Measurements from ENCODE around the gene EIF1AD. TPM values are rescaled to one million over a fixed set of nuclear protein-coding genes. Genes with fewer than 3 reads are reported as not detected.

The EIF1AD gene
- total and polyA plus RNA-seq, 9 of the 15 experiments (the other 6 are each of a cell fraction or from before 2014, with no cell fraction given), result 50.1 to 98.8 (median 58.7) TPM

- TF ChIP-seq, protein P1, sequence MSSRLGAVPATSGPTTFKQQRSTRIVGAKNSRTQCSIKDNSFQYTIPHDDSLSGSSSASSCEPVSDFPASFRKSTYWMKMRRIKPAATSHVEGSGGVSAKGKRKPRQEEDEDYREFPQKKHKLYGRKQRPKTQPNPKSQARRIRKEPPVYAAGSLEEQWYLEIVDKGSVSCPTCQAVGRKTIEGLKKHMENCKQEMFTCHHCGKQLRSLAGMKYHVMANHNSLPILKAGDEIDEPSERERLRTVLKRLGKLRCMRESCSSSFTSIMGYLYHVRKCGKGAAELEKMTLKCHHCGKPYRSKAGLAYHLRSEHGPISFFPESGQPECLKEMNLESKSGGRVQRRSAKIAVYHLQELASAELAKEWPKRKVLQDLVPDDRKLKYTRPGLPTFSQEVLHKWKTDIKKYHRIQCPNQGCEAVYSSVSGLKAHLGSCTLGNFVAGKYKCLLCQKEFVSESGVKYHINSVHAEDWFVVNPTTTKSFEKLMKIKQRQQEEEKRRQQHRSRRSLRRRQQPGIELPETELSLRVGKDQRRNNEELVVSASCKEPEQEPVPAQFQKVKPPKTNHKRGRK (tag; IDR thresholded peaks at IDR 0.05), result no peak
- TF ChIP-seq, protein P2, sequence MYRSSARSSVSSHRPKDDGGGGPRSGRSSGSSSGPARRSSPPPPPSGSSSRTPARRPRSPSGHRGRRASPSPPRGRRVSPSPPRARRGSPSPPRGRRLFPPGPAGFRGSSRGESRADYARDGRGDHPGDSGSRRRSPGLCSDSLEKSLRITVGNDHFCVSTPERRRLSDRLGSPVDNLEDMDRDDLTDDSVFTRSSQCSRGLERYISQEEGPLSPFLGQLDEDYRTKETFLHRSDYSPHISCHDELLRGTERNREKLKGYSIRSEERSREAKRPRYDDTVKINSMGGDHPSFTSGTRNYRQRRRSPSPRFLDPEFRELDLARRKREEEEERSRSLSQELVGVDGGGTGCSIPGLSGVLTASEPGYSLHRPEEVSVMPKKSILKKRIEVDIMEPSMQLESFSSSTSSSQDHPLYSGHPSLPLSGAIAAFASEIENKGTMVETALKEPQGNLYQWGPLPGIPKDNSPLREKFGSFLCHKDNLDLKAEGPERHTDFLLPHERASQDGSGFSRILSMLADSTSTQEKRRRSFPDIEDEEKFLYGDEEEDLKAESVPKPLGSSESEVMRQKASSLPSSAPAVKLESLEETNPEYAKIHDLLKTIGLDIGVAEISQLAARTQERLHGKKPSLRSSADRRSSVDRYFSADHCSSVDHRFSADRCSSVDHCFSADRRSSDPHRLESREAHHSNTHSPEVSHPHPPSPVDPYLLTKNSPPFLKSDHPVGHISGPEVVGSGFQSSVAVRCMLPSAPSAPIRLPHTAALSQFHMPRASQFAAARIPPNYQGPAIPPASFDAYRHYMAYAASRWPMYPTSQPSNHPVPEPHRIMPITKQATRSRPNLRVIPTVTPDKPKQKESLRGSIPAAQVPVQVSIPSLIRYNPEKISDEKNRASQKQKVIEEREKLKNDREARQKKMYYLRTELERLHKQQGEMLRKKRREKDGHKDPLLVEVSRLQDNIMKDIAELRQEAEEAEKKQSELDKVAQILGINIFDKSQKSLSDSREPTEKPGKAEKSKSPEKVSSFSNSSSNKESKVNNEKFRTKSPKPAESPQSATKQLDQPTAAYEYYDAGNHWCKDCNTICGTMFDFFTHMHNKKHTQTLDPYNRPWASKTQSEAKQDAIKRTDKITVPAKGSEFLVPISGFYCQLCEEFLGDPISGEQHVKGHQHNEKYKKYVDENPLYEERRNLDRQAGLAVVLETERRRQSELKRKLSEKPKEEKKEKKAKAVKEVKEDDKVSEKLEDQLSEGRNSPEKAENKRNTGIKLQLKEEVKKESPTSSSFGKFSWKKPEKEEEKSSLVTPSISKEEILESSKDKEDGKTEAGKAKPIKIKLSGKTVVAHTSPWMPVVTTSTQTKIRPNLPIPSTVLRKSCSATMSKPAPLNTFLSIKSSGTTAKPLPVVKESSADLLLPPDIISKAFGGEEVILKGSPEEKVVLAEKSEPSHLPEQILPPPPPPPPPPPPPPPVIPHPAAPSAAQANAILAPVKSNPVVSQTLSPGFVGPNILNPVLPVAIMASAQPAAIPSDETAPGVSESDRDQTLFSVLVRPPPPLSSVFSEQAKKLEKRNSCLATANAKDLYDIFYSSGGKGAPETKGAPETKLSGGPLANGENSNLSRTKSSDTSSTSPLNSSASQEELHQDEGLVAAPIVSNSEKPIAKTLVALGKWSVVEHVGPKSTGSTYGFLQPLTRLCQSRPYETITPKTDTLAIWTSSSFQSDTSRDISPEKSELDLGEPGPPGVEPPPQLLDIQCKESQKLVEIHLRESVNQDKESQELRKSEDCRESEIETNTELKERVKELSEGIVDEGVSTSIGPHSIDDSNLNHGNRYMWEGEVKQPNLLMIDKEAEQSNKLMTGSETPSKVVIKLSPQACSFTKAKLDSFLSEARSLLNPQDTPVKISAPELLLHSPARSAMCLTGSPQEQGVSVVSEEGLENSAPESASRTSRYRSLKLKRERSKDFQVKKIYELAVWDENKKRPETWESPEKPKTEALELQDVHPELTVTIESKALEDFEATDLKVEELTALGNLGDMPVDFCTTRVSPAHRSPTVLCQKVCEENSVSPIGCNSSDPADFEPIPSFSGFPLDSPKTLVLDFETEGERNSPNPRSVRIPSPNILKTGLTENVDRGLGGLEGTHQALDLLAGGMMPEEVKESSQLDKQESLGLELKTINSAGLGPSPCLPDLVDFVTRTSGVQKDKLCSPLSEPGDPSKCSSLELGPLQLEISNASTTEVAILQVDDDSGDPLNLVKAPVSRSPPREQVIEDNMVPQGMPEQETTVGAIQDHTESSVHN (IDR thresholded peaks at IDR 0.05; ENCODE audit: borderline replicate concordance in 1 of 2, low read depth in 1 of 2), result peak in 1 of 2 experiments; percentile 49; a peak in 1 of 4 replicates
- TF ChIP-seq STAT5B (CRISPR knock-in tag; IDR thresholded peaks at IDR 0.05), result no peak
- TF ChIP-seq ZNF668 (CRISPR knock-in tag; IDR thresholded peaks at IDR 0.05), result no peak
- TF ChIP-seq, protein P3, sequence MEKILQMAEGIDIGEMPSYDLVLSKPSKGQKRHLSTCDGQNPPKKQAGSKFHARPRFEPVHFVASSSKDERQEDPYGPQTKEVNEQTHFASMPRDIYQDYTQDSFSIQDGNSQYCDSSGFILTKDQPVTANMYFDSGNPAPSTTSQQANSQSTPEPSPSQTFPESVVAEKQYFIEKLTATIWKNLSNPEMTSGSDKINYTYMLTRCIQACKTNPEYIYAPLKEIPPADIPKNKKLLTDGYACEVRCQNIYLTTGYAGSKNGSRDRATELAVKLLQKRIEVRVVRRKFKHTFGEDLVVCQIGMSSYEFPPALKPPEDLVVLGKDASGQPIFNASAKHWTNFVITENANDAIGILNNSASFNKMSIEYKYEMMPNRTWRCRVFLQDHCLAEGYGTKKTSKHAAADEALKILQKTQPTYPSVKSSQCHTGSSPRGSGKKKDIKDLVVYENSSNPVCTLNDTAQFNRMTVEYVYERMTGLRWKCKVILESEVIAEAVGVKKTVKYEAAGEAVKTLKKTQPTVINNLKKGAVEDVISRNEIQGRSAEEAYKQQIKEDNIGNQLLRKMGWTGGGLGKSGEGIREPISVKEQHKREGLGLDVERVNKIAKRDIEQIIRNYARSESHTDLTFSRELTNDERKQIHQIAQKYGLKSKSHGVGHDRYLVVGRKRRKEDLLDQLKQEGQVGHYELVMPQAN (IDR thresholded peaks at IDR 0.05; ENCODE audit: borderline replicate concordance), result peak; percentile 86; the same call in 1 of the 2 replicates
- no peak for TF ChIP-seq TEAD2 (tag; IDR thresholded peaks at IDR 0.05)
- peak; percentile 65 for TF ChIP-seq FOXM1 (IDR thresholded peaks at IDR 0.05; ENCODE audit: low read depth)
- TF ChIP-seq FOXM1 (CRISPR knock-in tag; IDR thresholded peaks at IDR 0.05; ENCODE audit: low read depth), result peak; percentile 85; the same call in 1 of the 2 replicates
- TF ChIP-seq CEBPG (CRISPR knock-in tag; IDR thresholded peaks at IDR 0.05), result no peak
- no peak for TF ChIP-seq CEBPG (tag; conservative IDR thresholded peaks at IDR 0.05 in 1 of 2, IDR thresholded peaks at IDR 0.05 in 1 of 2)
- TF ChIP-seq ZNF121 (CRISPR knock-in tag; conservative IDR thresholded peaks at IDR 0.05), result no peak
- TF ChIP-seq RAD21 (CRISPR knock-in tag; conservative IDR thresholded peaks at IDR 0.05 in 1 of 2, IDR thresholded peaks at IDR 0.05 in 1 of 2), result peak; percentile 2 to 10; a peak in 1 of 4 replicates
- TF ChIP-seq, protein P4, sequence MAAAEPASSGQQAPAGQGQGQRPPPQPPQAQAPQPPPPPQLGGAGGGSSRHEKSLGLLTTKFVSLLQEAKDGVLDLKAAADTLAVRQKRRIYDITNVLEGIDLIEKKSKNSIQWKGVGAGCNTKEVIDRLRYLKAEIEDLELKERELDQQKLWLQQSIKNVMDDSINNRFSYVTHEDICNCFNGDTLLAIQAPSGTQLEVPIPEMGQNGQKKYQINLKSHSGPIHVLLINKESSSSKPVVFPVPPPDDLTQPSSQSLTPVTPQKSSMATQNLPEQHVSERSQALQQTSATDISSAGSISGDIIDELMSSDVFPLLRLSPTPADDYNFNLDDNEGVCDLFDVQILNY (CRISPR knock-in tag; IDR thresholded peaks at IDR 0.05), result no peak
- peak; percentile 97 for TF ChIP-seq ZFX (CRISPR knock-in tag; IDR thresholded peaks at IDR 0.05)
Measured at GRCh38 chr11:66001942-66002647, at the start of gene EIF1AD, which contains the start of gene BANF1 (continued).

Data from K562 (cell line).